GM12872 (cell line): Measurements from ENCODE around the gene RMRP.

ENCODE experiments used
- CTCF ChIP-seq: IDR thresholded peaks from 3 replicates; pipeline ENCODE4 v1.5.1; 2011; ENCODE audit warnings: low read depth, mild to moderate bottlenecking, low read length, moderate library complexity; ENCODE audit not compliant: insufficient read depth

Gene RMRP

GRCh38 chr9:35700031-35700430 is 42.2 kb upstream of the RMRP start:
- no peak for TF ChIP-seq CTCF

- no peak for TF ChIP-seq CTCF
Observed at GRCh38 chr9:35698231-35698630, 40.4 kb upstream of the RMRP start.

- no peak for TF ChIP-seq CTCF
Observed at GRCh38 chr9:35697486-35697885, 39.7 kb upstream of the RMRP start.

GRCh38 chr9:35696520-35697215 is 38.8 kb upstream of the RMRP start:
- peak; percentile 99 for TF ChIP-seq CTCF

- TF ChIP-seq CTCF = no peak
Observed at GRCh38 chr9:35695943-35696401, 38.2 kb upstream of the RMRP start.

GRCh38 chr9:35691757-35692301 is 34.0 kb upstream of the RMRP start:
- no peak for TF ChIP-seq CTCF

- TF ChIP-seq CTCF = no peak
Observed at GRCh38 chr9:35691334-35691650, 33.5 kb upstream of the RMRP start.
